ENCODE results near the gene TNNT2.
A peak's percentile ranks its signal among the peaks of the same experiment; 100 is the strongest.

Gene TNNT2

GRCh38 chr1:201389051-201389450, 11.6 kb upstream of the TNNT2 start:
- no peak for TF ChIP-seq SNAI2 (CRISPR knock-in tag; IDR thresholded peaks at IDR 0.05)
- TF ChIP-seq PPARA (CRISPR knock-in tag; IDR thresholded peaks at IDR 0.05; ENCODE audit: borderline replicate concordance) = no peak
- no peak for TF ChIP-seq OSR1 (CRISPR knock-in tag; IDR thresholded peaks at IDR 0.05)
- TF ChIP-seq TCF4 (CRISPR knock-in tag; IDR thresholded peaks at IDR 0.05; ENCODE audit: borderline replicate concordance) = no peak
- no peak for ATAC-seq

GRCh38 chr1:201386208-201386607, 8.7 kb upstream of the TNNT2 start:
- no peak for ATAC-seq
- no peak for TF ChIP-seq ZFP3 (CRISPR knock-in tag; IDR thresholded peaks at IDR 0.05)
- TF ChIP-seq BACH2 (CRISPR knock-in tag; IDR thresholded peaks at IDR 0.05; ENCODE audit: borderline replicate concordance) = no peak
- no peak for TF ChIP-seq ZNF8 (CRISPR knock-in tag; IDR thresholded peaks at IDR 0.05)
- no peak for TF ChIP-seq GLIS3 (CRISPR knock-in tag; IDR thresholded peaks at IDR 0.05)
- no peak for TF ChIP-seq SNAI2 (CRISPR knock-in tag; IDR thresholded peaks at IDR 0.05)
- no peak for TF ChIP-seq TOX (CRISPR knock-in tag; IDR thresholded peaks at IDR 0.05; ENCODE audit: borderline replicate concordance)
- no peak for TF ChIP-seq ARNTL (CRISPR knock-in tag; IDR thresholded peaks at IDR 0.05; ENCODE audit: borderline replicate concordance, low read depth)
- no peak for TF ChIP-seq PPARA (CRISPR knock-in tag; IDR thresholded peaks at IDR 0.05; ENCODE audit: borderline replicate concordance)
- no peak for TF ChIP-seq TSHZ2 (CRISPR knock-in tag; IDR thresholded peaks at IDR 0.05)
- no peak for TF ChIP-seq ZNF565 (CRISPR knock-in tag; conservative IDR thresholded peaks at IDR 0.05; ENCODE audit: low read depth)
- no peak for TF ChIP-seq POU6F1 (CRISPR knock-in tag; IDR thresholded peaks at IDR 0.05; ENCODE audit: borderline replicate concordance, low read depth)
- TF ChIP-seq CSRNP3 (CRISPR knock-in tag; IDR thresholded peaks at IDR 0.05) = no peak
- TF ChIP-seq CREB5 (CRISPR knock-in tag; IDR thresholded peaks at IDR 0.05; ENCODE audit: low read depth) = no peak
- TF ChIP-seq ZNF70 (CRISPR knock-in tag; IDR thresholded peaks at IDR 0.05) = no peak
- TF ChIP-seq ZC3H10 (CRISPR knock-in tag; IDR thresholded peaks at IDR 0.05) = no peak
- no peak for TF ChIP-seq PATZ1 (CRISPR knock-in tag; IDR thresholded peaks at IDR 0.05; ENCODE audit: borderline replicate concordance)

- peak; percentile 87 for ATAC-seq
- TF ChIP-seq ZFP3 (CRISPR knock-in tag; IDR thresholded peaks at IDR 0.05) = no peak
- TF ChIP-seq TCF4 (CRISPR knock-in tag; IDR thresholded peaks at IDR 0.05; ENCODE audit: borderline replicate concordance) = no peak
- no peak for TF ChIP-seq POU6F1 (CRISPR knock-in tag; IDR thresholded peaks at IDR 0.05; ENCODE audit: borderline replicate concordance, low read depth)
- TF ChIP-seq TSHZ2 (CRISPR knock-in tag; IDR thresholded peaks at IDR 0.05) = no peak
- no peak for TF ChIP-seq ISL1 (CRISPR knock-in tag; IDR thresholded peaks at IDR 0.05)
- no peak for TF ChIP-seq ZFP30 (CRISPR knock-in tag; IDR thresholded peaks at IDR 0.05)
- no peak for TF ChIP-seq SNAI2 (CRISPR knock-in tag; IDR thresholded peaks at IDR 0.05)
- no peak for TF ChIP-seq BACH2 (CRISPR knock-in tag; IDR thresholded peaks at IDR 0.05; ENCODE audit: borderline replicate concordance)
- no peak for TF ChIP-seq CSRNP3 (CRISPR knock-in tag; IDR thresholded peaks at IDR 0.05)
- no peak for TF ChIP-seq GLIS3 (CRISPR knock-in tag; IDR thresholded peaks at IDR 0.05)
- no peak for TF ChIP-seq OSR1 (CRISPR knock-in tag; IDR thresholded peaks at IDR 0.05)
- no peak for TF ChIP-seq RARB (CRISPR knock-in tag; IDR thresholded peaks at IDR 0.05)
Observed at GRCh38 chr1:201385299-201385891, 7.9 kb upstream of the TNNT2 start.
